Activated CD4-positive, alpha-beta T cell treated with anti-CD3 and anti-CD28 coated beads, Interleukin-2, amount 50 U/mL, for 4 hours (primary cell): ENCODE data around the gene KIF23.

Experiments
- DNase-seq, 2 experiments: peaks; one replicate each; pipeline ENCODE4 v3.0.0-alpha.2; 2020

KIF23 gene

DNA sequence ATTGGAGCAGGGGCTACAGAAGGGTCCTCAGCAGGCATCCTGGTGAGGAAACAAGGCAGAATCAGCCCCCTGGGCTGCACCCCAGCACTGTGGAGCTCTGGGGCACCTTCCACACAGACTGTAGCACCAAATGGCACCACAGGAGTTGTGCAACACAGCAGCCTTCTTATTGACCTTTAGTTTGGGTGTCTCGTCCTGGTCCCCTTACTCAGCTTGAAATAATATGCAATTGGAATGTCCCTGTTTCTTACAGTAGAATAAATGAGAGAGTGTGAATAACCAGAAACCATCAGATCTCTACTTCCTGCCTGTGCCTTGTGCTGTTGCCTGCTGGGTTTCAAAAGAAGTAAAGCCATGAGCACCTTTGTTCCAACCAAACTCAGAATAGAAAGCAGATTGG lies 82.9 kb downstream of the KIF23 start:
- no peak for DNase-seq

GRCh38 chr15:69497667-69498066 lies 83.5 kb downstream of the KIF23 start:
- DNase-seq, result no peak
